Trophoblast cell (in vitro differentiated cells and primary cell): ENCODE data around the gene PTPRE.

ENCODE experiments used
- DNase-seq, 2 donors: peaks; one replicate each; pipeline ENCODE4 v3.0.0-alpha.2; 2016
- H2AFZ ChIP-seq: 2 replicates; pipeline ENCODE4 v1.6.1; 2013; ENCODE audit warnings: low read length, moderate library complexity, mild to moderate bottlenecking; ENCODE audit not compliant: insufficient read depth, poor library complexity
- H2AK5ac ChIP-seq: 2 replicates; pipeline ENCODE4 v1.6.1; 2013; ENCODE audit warnings: mild to moderate bottlenecking, low read length
- H2BK120ac ChIP-seq: 2 replicates; pipeline ENCODE4 v1.6.1; 2013; ENCODE audit warnings: low read length, mild to moderate bottlenecking, moderate library complexity; ENCODE audit not compliant: insufficient read depth, poor library complexity
- H2BK12ac ChIP-seq: 2 replicates; pipeline ENCODE4 v1.6.1; 2013; ENCODE audit warnings: mild to moderate bottlenecking, low read length, moderate library complexity
- H2BK5ac ChIP-seq: 2 replicates; pipeline ENCODE4 v1.6.1; 2013; ENCODE audit warnings: low read length, low read depth, moderate library complexity, mild to moderate bottlenecking; ENCODE audit not compliant: poor library complexity
- H3K14ac ChIP-seq: 2 replicates; pipeline ENCODE4 v1.6.1; 2013; ENCODE audit warnings: mild to moderate bottlenecking, low read length
- H3K18ac ChIP-seq: 2 replicates; pipeline ENCODE4 v1.6.1; 2013; ENCODE audit warnings: mild to moderate bottlenecking, low read length
- H3K23ac ChIP-seq: 2 replicates; pipeline ENCODE4 v1.6.1; 2013; ENCODE audit warnings: low read length
- H3K27ac ChIP-seq: 2 replicates; pipeline ENCODE4 v1.5.1; 2013; ENCODE audit warnings: low read depth, mild to moderate bottlenecking, inconsistent platforms, low read length, moderate library complexity
- H3K27me3 ChIP-seq: 2 replicates; pipeline ENCODE4 v1.6.1; 2013; ENCODE audit warnings: inconsistent platforms, mild to moderate bottlenecking, low read length, moderate library complexity; ENCODE audit not compliant: insufficient read depth
- H3K36me3 ChIP-seq, 2 experiments: 1 replicate in 1 of 2; 2 replicates in 1 of 2; pipeline ENCODE4 v1.6.1; 2013; ENCODE audit warnings: low read length in 2 of 2, mild to moderate bottlenecking in 2 of 2, moderate library complexity in 1 of 2; ENCODE audit not compliant: insufficient read depth in 2 of 2, control insufficient read depth in 1 of 2
- H3K4ac ChIP-seq: 2 replicates; pipeline ENCODE4 v1.6.1; 2013; ENCODE audit warnings: low read depth, mild to moderate bottlenecking, low read length, moderate library complexity
- H3K4me1 ChIP-seq, 2 experiments: 1 replicate in 1 of 2; 2 replicates in 1 of 2; pipeline ENCODE4 v1.6.1; 2013; ENCODE audit warnings: low read length in 2 of 2, mild to moderate bottlenecking in 2 of 2, moderate library complexity in 1 of 2; ENCODE audit not compliant: insufficient read depth in 2 of 2, control insufficient read depth in 1 of 2
- H3K4me2 ChIP-seq: 2 replicates; pipeline ENCODE4 v1.6.1; 2013; ENCODE audit warnings: inconsistent platforms, mild to moderate bottlenecking, low read length, moderate library complexity
- H3K4me3 ChIP-seq: 2 replicates; pipeline ENCODE4 v1.5.1; 2013; ENCODE audit warnings: mild to moderate bottlenecking, low read depth, low read length, inconsistent platforms
- H3K79me1 ChIP-seq: one replicate; pipeline ENCODE4 v1.6.1; 2013; ENCODE audit warnings: low read length
- H3K79me2 ChIP-seq: 2 replicates; pipeline ENCODE4 v1.6.1; 2013; ENCODE audit warnings: low read length, mild to moderate bottlenecking; ENCODE audit not compliant: control insufficient read depth, insufficient read depth, poor library complexity
- H3K9ac ChIP-seq: 2 replicates; pipeline ENCODE4 v1.6.1; 2013; ENCODE audit warnings: mild to moderate bottlenecking, low read length
- H3K9me3 ChIP-seq: 2 replicates; pipeline ENCODE4 v1.6.1; 2013; ENCODE audit warnings: low read depth, mild to moderate bottlenecking, control low read depth, inconsistent platforms, low read length; ENCODE audit not compliant: insufficient read depth
- H4K12ac ChIP-seq: 2 replicates; pipeline ENCODE4 v1.6.1; 2013; ENCODE audit warnings: low read depth, mild to moderate bottlenecking, low read length, moderate library complexity
- H4K8ac ChIP-seq: 2 replicates; pipeline ENCODE4 v1.6.1; 2013; ENCODE audit warnings: low read depth, mild to moderate bottlenecking, low read length, moderate library complexity
- H4K91ac ChIP-seq: one replicate; pipeline ENCODE4 v1.6.1; 2013; ENCODE audit warnings: low read depth, mild to moderate bottlenecking, low read length, moderate library complexity
- WGBS: extraction: QIAGEN DNeasy Blood & Tissue Kit; methylation state at CpG from one replicate; pipeline ENCODE4 v1.1.7; 2013; ENCODE audit warnings: missing lambda C conversion rate; ENCODE audit not compliant: insufficient read length, insufficient coverage; ENCODE audit errors: extremely low coverage; 5-methylcytosine and 5-hydroxymethylcytosine counted together

Gene PTPRE

GRCh38 chr10:127932521-127933270 is 25.8 kb downstream of the PTPRE start:
- H3K23ac ChIP-seq = no peak overlapping the region
- H3K4ac ChIP-seq = no peak overlapping the region
- no peak overlapping the region for H3K18ac ChIP-seq
- H4K12ac ChIP-seq = no peak overlapping the region
- peaks cover 5% of the 10 kb centered on the region for H3K9me3 ChIP-seq
- H3K4me1 ChIP-seq = peaks cover 0 to 5% of the 10 kb centered on the region in 2 experiments
- no peak overlapping the region for H3K4me3 ChIP-seq
- no peak overlapping the region for H3K27ac ChIP-seq
- DNase-seq = no peak
- no peak overlapping the region for H3K9ac ChIP-seq
- peaks cover 7% of the 10 kb centered on the region for H3K79me1 ChIP-seq
- no peaks in the 10 kb centered on the region for H3K27me3 ChIP-seq
- H4K91ac ChIP-seq = no peak overlapping the region
- no peak overlapping the region for H2BK12ac ChIP-seq
- WGBS = no CpG with 5 or more reads among the region's 15 CpGs
- no peak overlapping the region for H2BK5ac ChIP-seq
- no peak overlapping the region for H3K4me2 ChIP-seq
- H3K14ac ChIP-seq = no peak overlapping the region
- H3K36me3 ChIP-seq = peaks cover 0 to 2% of the 10 kb centered on the region in 2 experiments
- no peaks in the 10 kb centered on the region for H3K79me2 ChIP-seq
- H4K8ac ChIP-seq = no peak overlapping the region
- H2BK120ac ChIP-seq = no peak overlapping the region
- no peak overlapping the region for H2AFZ ChIP-seq
- H2AK5ac ChIP-seq = no peak overlapping the region

DNA sequence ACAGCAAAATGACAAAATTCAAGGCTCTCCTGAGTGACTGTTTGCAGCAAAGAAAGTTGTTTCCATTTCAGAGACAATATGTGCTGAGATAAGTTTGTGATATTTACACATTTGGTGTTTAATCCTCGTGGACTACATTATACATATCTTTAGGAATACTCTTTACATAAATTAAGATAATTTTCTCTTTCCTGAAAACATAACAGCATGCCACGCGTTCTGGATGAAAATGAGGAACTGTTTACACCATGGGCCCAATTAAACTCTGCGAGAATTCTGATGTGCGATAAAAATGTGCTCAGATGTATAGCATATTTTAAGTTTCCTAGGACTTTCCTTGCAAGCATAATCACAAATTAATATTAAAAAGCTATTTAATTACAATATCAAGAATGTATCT is 26.4 kb downstream of the PTPRE start:
- Histone ChIP-seq H3K27ac (no peak overlapping the region), H4K12ac (no peak overlapping the region)
- no CpG with 5 or more reads among the region's 5 CpGs for WGBS

DNA sequence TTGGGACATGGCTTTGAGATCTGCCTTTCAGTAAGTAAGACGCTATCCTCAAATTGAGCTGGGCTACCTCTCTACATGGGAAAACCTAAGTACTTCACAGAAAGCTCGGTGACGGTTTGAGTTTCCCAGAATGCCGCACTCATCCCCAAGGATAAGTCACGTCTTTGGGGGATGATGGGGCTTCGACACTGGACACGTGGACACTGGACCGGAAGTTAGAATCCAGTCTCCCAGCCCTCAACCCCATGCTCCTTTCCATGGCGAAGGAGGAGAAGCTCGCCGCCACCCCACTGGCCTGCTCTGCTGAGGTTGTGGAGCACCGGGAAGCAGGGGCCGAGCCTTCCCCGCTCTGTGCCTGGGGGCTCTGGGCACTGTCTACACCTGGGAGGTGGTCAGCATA is 27.5 kb downstream of the PTPRE start:
- Histone ChIP-seq H3K4me3 (no peak overlapping the region), H2AK5ac (no peak overlapping the region), H3K4me1 (peaks cover 0 to 2% of the 10 kb centered on the region in 2 experiments), H2BK12ac (no peak overlapping the region), H3K79me1 (peaks cover under 1% of the 10 kb centered on the region), H3K36me3 (peaks cover 0 to 2% of the 10 kb centered on the region in 2 experiments), H3K27ac (no peak overlapping the region), H2BK5ac (no peak overlapping the region), H3K18ac (no peak overlapping the region), H3K4me2 (no peak overlapping the region), H4K8ac (no peak overlapping the region), H2BK120ac (no peak overlapping the region), H2AFZ (no peak overlapping the region), H3K9ac (no peak overlapping the region), H3K27me3 (no peaks in the 10 kb centered on the region), H4K12ac (no peak overlapping the region), H4K91ac (no peak overlapping the region), H3K4ac (no peak overlapping the region), H3K14ac (no peak overlapping the region), H3K23ac (no peak overlapping the region), H3K79me2 (no peaks in the 10 kb centered on the region), H3K9me3 (peaks cover 5% of the 10 kb centered on the region)
- no peak for DNase-seq
- no CpG with 5 or more reads among the region's 14 CpGs for WGBS

More for the DNA sequence above, 26.4 kb downstream of the PTPRE start:
- H3K4me1 ChIP-seq = peaks cover 0 to 5% of the 10 kb centered on the region in 2 experiments
- H2BK12ac ChIP-seq = no peak overlapping the region
- no peak overlapping the region for H3K4ac ChIP-seq
- no peak overlapping the region for H2AFZ ChIP-seq
- no peak overlapping the region for H4K8ac ChIP-seq
- no peak overlapping the region for H3K23ac ChIP-seq
- no peak overlapping the region for H2BK120ac ChIP-seq
- H3K9ac ChIP-seq = no peak overlapping the region
- no peak overlapping the region for H2AK5ac ChIP-seq
- peaks cover 5% of the 10 kb centered on the region for H3K9me3 ChIP-seq
- H3K4me2 ChIP-seq = no peak overlapping the region
- H3K4me3 ChIP-seq = no peak overlapping the region
- H3K79me2 ChIP-seq = no peaks in the 10 kb centered on the region
- no peak for DNase-seq
- H3K18ac ChIP-seq = no peak overlapping the region
- H3K27me3 ChIP-seq = no peaks in the 10 kb centered on the region
- peaks cover 0 to 2% of the 10 kb centered on the region in 2 experiments for H3K36me3 ChIP-seq
- no peak overlapping the region for H4K91ac ChIP-seq
- H3K14ac ChIP-seq = no peak overlapping the region
- no peak overlapping the region for H2BK5ac ChIP-seq
- H3K79me1 ChIP-seq = peaks cover 7% of the 10 kb centered on the region

DNA sequence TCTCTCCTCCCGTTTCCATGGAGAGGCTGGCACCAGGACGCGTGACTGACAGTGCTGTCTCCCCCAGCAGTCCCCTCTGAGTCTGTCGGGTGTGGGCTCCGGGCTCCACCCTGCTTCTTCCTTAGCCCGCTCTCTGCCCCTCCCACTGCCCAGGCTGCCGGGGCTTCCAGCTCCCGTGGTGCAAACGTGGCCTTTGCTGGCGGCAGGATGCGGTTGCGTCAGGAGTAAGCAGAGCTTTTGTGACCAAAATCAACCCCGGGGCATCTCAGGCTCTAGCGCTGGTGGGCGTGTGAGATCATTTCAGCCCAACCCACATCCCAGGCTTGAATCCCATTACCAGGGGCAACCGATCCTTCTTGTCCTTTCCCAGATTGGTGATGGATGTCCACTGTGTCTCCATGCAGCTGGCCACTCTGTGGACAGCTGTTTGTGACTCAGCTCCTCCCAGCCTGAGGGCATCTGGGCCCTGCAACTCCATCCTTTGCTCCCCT is 28.2 kb downstream of the PTPRE start:
- H3K9me3 ChIP-seq = peaks cover 5% of the 10 kb centered on the region
- H3K79me1 ChIP-seq = no peaks in the 10 kb centered on the region
- no peaks in the 10 kb centered on the region for H3K79me2 ChIP-seq
- H3K4me2 ChIP-seq = no peak overlapping the region
- no peak overlapping the region for H3K18ac ChIP-seq
- no peak overlapping the region for H4K12ac ChIP-seq
- H2AFZ ChIP-seq = no peak overlapping the region
- H4K91ac ChIP-seq = no peak overlapping the region
- no peak overlapping the region for H3K27ac ChIP-seq
- H3K23ac ChIP-seq = no peak overlapping the region
- no peak for DNase-seq
- no peak overlapping the region for H3K14ac ChIP-seq
- H2BK120ac ChIP-seq = no peak overlapping the region
- peaks cover 0 to 2% of the 10 kb centered on the region in 2 experiments for H3K36me3 ChIP-seq
- no CpG with 5 or more reads among the region's 16 CpGs for WGBS
- no peak overlapping the region for H2BK5ac ChIP-seq
- no peak overlapping the region for H3K9ac ChIP-seq
- no peaks in the 10 kb centered on the region for H3K27me3 ChIP-seq
- H4K8ac ChIP-seq = no peak overlapping the region
- H3K4me1 ChIP-seq = no peaks in the 10 kb centered on the region
- H2AK5ac ChIP-seq = no peak overlapping the region
- H2BK12ac ChIP-seq = no peak overlapping the region
- no peak overlapping the region for H3K4ac ChIP-seq
- no peak overlapping the region for H3K4me3 ChIP-seq
